ENCODE data around the gene OPCML. TPM values are rescaled to one million over a fixed set of nuclear protein-coding genes. Genes with fewer than 3 reads are reported as not detected.

OPCML gene
- total RNA-seq, 1 experiment from 2014 or later, result not detected

- POLR2A ChIA-PET, result no interaction called here
- Histone ChIP-seq H3K4me1 (ENCODE audit: control insufficient read depth, insufficient read depth, low read length) (no peaks in the 10 kb centered on the region), H3K4me3 (ENCODE audit: low read depth in 2 of 2, low read length in 2 of 2) (no peak overlapping the region), H3K27ac (ENCODE audit: low read length) (no peak overlapping the region), H3K9me3 (ENCODE audit: control insufficient read depth, insufficient read depth, low read depth, low read length) (no peaks in the 10 kb centered on the region), H3K27me3 (ENCODE audit: control insufficient read depth, insufficient read depth, low read length) (no peaks in the 10 kb centered on the region), H3K36me3 (ENCODE audit: control insufficient read depth, insufficient read depth, low read length) (no peaks in the 10 kb centered on the region)
- peak; percentile 33 for DNase-seq (ENCODE audit: low read depth, low spot score)
- in situ Hi-C loops (cut with HindIII; ENCODE audit: low pct_unique_long_range_greater_than_20kb, low sequenced_read_pairs) (no loop called here), intact Hi-C loops (cut with micrococcal nuclease; ENCODE audit: unreplicated experiment) (no loop called here)
- 0 out of 2 replicates have a peak, but pooled peaks have one; percentile 68 for ATAC-seq
- CTCF ChIA-PET, result no interaction called here
- BruUV-seq (replicated peaks), result no TSS peak
- TF ChIP-seq POLR2AphosphoS5 (IDR thresholded peaks at IDR 0.05; ENCODE audit: low read depth, low read length) (no peak), CTCF (IDR thresholded peaks at IDR 0.05) (0 out of 2 replicates have a peak, but pooled peaks have one; percentile 19)
Observed at GRCh38 chr11:132402071-132402684, 1130.1 kb downstream of the OPCML start.

- DNase-seq (ENCODE audit: low read depth, low spot score), result no peak
- Histone ChIP-seq H3K4me3 (ENCODE audit: low read depth in 2 of 2, low read length in 2 of 2) (no peak overlapping the region), H3K27me3 (ENCODE audit: control insufficient read depth, insufficient read depth, low read length) (no peaks in the 10 kb centered on the region), H3K4me1 (ENCODE audit: control insufficient read depth, insufficient read depth, low read length) (no peaks in the 10 kb centered on the region), H3K9me3 (ENCODE audit: control insufficient read depth, insufficient read depth, low read depth, low read length) (no peaks in the 10 kb centered on the region), H3K27ac (ENCODE audit: low read length) (no peak overlapping the region), H3K36me3 (ENCODE audit: control insufficient read depth, insufficient read depth, low read length) (no peaks in the 10 kb centered on the region)
- TF ChIP-seq SIN3A (IDR thresholded peaks at IDR 0.05; ENCODE audit: borderline replicate concordance, insufficient read depth, low read depth, low read length), result no peak
- no peak for TF ChIP-seq POLR2AphosphoS5 (IDR thresholded peaks at IDR 0.05; ENCODE audit: low read depth, low read length)
- TF ChIP-seq CTCF (IDR thresholded peaks at IDR 0.05), result no peak
- no peak for TF ChIP-seq TCF7L2 (IDR thresholded peaks at IDR 0.05; ENCODE audit: low read depth, low read length)
- TF ChIP-seq REST (IDR thresholded peaks at IDR 0.05; ENCODE audit: insufficient read depth in 1 of 2, low read depth in 2 of 2, low read length in 1 of 2), result no peak
- no TSS peak for BruUV-seq (replicated peaks)
- ChIA-PET POLR2A (no interaction called here), CTCF (no interaction called here)
- in situ Hi-C loops (cut with HindIII; ENCODE audit: low pct_unique_long_range_greater_than_20kb, low sequenced_read_pairs) (no loop called here), intact Hi-C loops (cut with micrococcal nuclease; ENCODE audit: unreplicated experiment) (no loop called here)
- no peak for ATAC-seq
Observed at GRCh38 chr11:132396318-132396717, 1136.0 kb downstream of the OPCML start.
